ENCODE results near the gene SMO.

SMO gene

DNA sequence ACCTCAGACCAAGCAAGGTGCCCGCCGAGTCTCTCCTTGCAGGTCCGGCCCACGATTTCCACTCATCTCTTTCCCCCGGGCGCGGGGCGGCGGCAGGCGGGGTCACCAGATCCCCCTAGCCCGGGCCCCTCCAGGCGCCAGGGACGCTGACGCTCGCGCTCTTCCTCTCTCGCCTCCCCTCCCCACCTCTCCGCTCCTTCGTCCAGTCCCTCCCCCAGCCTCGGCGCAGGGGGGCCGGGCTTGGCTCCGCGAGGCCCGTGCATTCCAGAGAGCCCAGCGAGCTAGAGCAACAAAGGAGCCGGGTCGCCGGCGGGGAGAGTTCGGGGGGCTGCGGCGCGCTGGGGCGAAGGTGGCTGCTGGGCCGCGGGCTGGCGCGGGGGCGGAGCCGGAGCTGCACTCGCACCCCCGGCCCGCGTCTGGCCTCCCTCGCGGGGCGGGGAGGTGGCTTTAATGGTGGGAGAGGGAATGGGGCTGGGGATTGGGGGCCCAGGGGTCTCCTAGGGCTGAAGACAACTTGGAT lies at the start of gene SMO:
SMO (plus strand) TSS at position 262 of the 520 bp plus-strand sequence. CDS start 519 bp downstream, outside the sequence.
- DNase-seq, result no peak

DNA sequence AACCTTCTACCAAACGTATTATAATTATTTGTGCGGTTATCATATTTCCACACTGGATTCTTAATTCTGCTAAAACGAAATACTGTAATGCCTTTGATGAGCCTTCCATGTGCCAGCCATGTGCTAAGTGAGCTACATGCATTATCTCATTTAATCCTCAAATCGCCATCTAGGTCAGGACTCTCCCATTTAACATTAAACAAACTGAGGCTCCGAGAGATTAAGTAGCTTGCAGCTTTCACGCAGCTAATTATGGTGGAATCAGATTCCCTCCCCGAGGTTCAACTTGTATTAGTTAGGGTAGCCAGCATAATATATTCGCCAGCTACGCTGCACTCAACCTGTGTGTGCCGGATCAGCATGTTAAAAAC lies 44.7 kb upstream of the SMO start:
- no peak for DNase-seq

DNA sequence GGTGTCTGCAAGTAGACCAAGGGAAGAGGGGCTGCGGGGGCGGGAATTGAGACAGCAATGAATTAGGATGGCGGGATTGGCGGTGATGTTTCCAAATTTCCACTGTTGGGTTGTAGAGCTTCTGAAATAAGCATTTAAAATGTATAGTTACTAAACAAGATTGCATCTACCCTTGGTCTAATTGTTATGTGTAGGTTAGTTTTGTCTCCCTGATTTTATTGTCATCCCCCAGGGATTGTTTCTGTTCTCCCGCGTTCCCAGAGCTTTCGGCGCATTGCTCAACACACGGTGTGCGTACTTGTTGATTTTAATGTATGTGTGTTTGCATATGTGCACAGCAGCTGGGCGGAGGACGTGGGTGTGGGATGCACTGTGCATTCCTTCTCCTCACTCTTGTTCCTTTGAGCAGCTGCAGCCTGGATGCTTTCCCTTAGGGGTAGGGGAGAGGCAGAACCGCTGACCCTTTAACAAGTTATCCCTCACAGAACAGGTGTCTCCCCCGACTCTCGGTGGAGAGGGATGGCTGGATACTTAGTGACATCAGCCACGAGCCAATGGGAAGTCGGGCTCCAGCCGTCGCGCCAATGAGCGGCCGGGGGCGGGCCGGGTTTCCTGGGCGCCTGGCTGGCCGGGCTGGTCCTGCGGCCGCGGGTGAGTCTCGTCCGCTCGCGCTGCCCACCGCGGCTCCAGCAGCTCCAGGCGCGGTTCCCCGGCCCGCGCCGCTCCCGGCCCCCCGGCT lies 44.2 kb upstream of the SMO start, which contains the start of gene TSPAN33:
TSPAN33 (plus strand) TSS at position 613 of the 739 bp plus-strand sequence. CDS start 274 bp downstream, outside the sequence.
- DNase-seq, result peak; percentile 72

DNA sequence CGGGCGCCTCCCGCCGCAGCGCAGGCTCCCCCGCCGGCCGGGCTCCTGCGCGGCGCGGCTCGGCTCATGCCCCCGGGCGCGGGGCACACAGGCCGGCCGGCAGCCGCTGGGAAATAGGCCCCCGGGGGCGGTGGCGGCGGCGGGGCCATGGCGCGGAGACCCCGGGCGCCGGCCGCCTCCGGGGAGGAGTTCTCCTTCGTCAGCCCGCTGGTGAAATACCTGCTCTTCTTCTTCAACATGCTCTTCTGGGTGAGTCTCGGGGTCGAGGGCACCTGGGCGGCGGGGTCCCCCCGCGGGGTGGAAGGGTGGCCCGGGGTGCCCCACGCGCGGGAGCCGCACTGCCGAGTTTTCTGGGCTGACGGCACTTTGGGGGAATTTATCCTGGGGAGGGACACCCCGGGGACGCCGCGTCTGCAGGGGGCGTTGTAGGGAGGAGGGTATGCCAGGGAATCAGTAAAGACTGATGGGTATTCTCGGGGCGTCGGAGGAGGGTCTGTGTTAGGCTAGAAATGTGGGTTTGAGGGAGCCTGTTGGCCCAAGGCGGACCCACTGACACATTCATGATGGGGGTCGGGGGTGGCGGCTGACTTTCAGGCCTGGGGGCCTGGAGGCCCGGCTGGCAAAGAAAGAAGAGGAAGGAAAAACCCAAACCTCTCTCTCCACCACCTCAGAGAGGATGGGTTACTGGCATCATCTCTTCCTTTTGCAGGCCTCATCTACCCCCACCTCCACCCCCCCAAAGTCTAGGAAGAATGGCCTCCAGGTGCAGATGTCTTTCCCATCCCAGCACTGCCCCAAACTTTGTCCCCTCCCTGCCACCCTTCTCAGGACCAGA lies 43.4 kb upstream of the SMO start:
- no peak for DNase-seq

DNA sequence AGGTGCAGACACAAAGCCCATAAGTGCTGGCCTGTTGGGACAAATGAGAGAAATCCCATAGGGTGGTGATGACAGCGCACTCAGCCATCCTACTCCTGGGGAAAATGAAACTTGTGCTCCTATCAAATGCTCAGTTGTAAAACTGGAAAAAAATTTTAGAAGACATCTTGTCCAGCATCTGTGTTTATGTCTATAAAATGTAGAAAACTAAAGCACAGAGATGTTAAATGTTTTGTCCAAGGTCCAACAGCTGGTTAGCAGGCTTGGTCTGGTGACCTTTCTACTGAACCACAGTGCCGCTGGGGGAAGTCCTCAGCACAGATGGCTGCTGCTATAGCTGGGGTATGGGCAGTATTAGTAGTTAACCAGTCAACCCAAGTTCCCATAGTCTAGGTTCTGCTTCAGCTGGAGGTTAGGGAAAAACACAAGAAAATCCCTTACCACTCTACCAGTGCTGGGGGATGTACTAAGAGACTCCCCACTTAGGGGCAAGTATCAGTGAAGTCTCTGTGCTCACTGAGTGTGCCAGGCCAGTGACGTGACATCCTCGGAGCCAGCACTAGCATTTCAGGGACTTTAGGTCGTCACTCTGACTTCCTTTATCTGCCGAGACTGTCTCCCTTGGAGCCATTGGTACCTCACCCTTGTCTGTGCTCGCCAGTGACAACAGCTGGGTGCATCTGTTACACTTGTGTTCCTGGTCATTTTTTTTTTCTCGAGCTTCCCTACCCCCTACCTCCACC lies 42.0 kb upstream of the SMO start:
- no peak for DNase-seq

DNA sequence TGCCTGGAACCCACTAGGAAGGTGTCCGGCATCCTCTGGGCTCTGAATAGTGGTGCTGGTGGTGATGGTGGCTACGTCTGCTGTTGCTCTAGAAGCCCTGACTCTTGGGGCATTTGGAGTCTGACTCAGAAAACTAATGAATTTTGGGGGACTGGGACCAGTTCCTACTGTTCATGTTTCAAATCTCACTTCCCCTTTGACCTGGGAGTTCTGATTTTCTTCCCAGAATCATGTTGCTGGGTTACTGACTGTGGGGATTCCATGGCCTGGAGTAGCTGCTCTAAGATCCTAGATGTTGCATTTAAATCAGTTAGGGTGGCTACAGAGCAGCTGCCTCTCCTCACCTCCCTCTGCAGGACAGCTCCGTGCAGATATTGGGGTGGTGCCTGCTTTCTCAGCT lies 40.7 kb upstream of the SMO start:
- DNase-seq, result no peak

DNA sequence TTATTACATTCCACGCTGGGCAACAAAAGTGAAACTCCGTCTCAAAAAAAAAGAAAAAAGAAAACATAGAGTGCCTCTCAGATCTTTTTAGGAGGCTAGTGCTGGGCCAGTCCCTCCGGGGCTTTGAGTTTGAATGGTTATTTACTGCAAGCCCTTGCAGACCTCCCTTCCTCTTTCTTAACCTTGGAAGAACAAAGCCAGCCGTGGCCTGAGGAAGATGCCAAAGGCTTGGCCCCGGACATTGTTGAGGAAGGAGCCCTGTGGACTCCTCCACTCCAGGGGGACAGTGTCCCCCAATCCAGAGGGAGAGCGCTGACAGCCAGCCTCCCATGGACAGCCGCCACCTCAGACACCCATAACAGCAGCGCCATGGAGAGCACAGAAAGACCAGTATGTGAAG lies 38.9 kb upstream of the SMO start:
- DNase-seq, result no peak

DNA sequence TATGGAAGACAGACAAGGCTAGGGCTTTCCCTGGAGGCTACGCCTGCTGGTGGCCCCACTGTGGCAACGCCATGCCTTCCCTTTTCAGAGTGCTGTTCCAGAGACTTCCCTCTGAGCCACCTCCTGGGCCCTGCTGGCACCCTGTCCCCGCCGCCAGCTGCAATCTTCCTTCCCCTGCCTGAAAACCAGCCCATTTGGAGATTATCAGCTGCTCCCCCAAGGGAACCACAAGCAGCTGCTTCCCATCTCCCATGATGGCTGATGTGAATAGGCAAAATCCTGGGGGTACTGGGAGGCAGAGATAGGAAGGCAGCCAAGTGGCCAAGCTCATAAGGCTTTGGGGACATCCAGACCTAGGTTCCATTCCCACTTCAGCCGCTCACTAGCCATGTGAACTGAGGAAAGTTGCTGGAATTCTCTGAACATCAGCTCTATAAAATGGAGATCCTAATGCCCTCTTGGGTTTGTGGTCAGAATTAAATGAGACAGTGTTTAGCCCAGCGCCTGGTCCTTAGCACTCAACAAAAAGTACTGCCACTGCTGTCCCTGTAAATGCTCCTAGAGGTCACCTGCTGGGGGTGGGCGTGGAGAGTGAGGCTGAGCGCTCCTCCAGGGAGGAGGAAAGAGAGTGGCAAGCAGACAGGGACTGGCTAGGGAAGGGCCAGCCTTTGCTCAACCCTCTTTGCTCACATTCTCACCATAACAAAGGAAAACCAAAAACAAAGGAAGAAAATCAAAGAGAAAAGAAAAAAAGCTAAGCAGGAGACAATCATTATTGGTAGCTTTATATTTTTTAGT lies 38.0 kb upstream of the SMO start:
- no peak for DNase-seq

DNA sequence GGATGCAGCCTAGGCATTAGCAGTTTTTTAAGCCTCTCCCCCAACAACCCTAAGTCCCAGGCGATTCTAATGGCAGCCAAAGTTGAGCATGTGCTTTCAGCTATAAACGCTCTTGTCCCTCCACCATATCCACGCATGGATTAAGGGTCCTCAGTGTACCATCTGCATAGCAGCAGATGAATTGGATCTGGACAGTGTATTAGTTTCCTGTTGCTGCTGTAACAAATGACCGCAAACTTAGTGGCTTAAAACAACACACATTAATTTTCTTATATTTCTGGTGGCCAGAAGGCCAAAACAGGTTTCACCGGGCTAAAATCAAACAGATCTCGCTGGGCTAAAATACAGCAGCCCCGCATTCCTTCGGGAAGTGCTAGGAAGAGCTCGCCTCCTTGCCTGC lies 30.8 kb upstream of the SMO start:
- DNase-seq, result no peak

DNA sequence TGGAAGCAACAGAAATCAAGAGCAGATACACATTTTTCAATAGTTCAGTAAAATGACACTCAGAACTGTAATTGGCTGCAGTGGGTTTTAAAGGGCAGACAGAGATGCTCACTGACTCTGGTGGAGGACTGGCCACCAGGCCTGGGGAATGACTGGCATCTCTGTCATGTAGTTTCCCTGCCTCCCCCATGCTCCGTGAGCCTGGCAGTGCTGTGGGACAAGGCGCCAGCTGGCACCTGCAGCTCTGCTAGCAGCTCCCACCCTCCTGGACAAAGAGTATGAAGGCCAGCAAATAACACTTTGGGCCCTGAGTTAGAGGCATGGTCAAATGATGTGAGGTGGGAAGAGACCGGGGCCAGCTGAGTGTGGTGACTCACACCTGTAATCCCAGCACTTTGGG lies 28.9 kb upstream of the SMO start:
- DNase-seq, result no peak

DNA sequence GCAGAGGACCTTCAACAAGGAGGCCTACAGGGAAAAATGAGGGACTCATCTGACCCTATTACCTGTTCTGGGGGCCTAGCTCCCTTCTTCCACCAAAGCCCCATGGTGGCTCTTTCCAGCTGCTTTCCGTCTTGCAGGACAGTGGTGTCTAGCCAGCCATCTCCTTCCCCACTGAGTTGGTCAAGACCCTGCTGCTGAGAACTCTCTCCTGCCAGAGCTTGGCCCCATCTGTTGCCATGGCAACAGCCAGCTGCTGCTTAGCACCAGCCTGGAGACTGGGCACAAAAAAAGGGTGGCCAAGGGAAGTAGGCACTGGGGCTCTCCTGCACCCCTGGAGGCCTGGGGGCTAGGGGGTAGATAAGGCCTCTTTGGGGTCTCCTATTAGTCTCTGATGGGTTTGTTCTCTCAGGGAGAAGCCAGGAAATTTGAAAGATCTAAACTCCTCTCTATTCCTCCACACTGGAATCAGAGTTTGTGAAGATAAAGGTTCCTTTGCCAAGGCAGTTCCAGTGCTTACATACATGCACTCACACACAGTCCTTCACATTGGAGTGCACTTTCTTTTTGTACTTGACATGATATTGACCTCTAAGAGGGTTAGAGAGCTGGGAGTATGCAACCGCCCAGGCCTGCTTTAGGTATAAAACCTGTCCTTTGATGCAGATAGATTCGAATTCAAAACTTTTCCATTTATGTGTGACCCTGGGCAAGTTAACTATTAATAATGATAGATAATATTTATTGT lies 28.1 kb upstream of the SMO start:
- DNase-seq, result peak; percentile 78

DNA sequence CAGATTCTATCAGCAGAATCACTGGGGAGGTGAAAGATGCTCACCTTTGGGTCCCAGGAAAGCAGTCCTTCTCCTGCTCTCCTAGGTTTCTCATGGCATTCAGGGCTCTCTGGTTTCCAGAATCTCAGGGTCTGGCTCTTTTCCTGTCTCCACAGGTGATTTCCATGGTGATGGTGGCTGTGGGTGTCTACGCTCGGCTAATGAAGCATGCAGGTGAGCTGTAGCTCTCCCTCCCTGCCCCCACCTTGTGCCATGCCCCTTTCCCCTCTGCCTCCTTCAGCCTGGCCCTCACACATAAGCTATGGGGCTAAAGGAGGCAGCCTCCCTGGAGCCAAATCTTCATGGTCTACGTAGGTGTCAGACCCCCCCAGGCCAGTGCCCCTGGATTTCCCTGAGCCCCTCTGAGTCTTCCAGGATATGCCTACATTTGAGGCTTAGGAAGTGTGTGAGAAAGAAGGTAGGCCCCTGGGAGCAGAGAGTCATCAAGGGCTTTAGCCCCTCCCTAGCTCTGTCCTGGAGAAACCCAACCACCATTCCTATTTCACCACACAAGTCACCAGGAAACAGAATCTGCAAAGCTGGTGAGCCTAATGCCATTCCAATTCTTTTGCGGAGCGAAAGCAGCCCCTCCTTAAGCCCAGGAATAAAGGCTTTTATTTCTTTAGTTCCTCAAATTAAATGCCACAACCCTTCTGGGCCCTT lies 26.8 kb upstream of the SMO start:
- no peak for DNase-seq

DNA sequence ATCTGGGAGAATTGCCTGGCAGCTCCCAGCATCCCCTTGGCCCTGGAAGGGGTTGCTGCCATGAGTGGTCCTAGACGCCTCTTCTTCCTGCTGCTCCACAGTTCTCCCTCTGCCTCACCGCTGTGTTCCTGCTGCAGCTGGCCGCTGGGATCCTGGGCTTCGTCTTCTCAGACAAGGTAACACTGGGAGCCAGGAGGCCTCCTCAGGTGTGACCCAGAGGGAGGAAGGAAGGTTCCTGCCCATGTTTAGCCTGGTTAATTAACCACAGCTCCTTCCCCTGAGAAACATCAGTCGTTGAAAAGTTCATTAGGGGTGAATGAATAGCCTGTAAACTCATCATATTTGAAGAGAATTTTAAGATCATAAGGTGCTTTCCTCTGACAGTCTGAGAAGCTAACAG lies 25.7 kb upstream of the SMO start:
- no peak for DNase-seq

DNA sequence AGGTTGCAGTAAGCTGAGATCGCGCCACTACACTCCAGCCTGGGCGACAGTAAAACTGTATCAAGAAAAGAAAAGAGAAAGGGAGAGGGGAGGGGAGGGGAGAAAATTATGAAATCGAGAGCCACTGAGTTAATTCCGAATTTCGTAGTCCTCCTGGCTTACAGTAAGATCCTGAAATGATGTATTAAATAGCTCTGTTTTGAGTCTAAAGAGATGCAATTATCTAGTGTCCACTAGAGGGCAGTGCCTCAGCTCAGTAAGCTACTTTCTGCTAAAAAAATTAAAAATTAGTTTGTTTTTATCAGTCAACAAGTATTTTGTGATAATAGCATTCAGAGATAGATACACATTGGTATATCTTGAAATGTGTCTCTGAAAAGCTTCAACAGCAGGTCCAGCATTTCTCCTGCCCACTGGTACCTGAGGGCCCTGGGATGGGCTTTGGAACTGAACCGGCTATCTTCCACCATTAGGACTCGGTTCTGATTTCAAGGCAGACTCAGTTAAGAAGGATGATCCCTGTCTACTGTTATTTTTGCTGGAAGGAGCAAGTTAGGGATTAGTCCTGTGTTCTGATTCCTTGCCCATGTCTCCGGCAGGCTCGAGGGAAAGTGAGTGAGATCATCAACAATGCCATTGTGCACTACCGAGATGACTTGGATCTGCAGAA lies 24.4 kb upstream of the SMO start:
- peak; percentile 41 for DNase-seq

DNA sequence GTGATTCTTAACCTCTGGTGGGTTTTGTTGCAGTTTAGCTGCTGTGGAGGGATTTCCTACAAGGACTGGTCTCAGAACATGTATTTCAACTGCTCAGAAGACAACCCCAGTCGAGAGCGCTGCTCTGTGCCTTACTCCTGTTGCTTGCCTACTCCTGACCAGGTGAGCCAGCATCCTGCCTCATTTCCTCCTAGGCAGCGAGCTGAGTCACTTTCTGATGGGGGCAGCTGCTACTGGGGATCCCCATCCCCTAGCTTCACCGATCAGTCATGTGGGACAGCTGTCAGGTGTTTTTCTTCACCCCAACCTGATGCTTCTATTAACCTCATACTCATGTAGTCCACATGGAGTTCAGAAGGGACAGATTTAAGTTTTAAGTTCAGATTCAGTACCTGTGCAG lies 21.7 kb upstream of the SMO start:
- DNase-seq, result no peak

DNA sequence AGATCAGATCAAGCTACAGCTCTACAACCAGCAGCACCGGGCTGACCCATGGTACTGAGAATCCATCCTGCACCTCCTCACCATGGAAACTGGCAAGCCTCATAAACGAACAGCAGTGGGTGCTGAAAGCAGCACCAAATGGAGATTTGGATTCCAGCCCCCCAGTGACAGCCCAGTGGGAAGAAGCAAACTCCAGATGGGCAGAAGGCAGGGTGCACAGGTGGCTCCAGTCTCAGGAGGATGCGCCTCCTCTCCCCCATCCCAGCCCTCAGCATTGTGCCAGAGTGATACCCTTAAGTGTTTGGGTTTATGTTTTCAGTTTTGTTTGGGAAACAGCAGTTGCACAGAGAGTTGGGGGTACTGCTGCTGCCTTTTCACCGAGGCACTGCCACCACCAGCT lies 20.6 kb upstream of the SMO start:
- DNase-seq, result no peak

DNA sequence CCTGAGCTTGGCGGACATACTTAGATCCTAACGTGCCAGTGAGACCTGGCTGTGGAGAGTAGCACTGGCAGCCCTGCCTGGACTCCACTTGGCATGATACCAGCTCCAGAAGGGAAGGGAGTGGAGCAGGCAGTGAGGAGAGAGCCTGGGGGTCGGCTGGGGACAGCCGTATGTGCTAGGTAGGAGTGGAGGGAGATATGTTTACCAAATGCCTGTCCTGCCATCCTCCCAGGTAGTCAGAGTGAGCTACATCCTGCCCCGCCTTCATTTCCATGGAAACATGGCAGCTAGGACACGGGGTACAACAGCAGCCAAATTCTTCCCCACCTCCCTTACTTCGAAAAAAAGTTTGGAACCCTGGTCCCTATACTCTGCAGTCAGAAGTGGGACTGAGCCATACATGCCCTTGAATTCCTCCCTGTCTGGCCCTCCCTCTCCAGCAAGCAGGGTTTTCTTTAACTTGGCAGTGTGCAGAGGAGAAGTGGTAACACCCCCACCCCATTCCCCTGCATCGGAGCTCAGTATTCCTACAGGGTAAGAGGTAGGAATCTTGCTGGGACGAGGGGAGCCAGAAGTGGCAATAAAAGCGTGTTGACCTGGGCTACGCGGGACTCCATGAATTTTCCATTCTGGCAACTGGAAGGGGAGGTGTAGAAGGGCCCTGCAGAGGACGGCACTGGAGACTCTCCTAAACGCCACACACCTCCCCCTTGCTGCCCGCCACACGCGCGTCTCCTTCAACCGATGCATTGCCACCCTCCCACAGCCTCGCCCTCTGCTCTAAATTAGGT lies 20.0 kb upstream of the SMO start:
- no peak for DNase-seq

DNA sequence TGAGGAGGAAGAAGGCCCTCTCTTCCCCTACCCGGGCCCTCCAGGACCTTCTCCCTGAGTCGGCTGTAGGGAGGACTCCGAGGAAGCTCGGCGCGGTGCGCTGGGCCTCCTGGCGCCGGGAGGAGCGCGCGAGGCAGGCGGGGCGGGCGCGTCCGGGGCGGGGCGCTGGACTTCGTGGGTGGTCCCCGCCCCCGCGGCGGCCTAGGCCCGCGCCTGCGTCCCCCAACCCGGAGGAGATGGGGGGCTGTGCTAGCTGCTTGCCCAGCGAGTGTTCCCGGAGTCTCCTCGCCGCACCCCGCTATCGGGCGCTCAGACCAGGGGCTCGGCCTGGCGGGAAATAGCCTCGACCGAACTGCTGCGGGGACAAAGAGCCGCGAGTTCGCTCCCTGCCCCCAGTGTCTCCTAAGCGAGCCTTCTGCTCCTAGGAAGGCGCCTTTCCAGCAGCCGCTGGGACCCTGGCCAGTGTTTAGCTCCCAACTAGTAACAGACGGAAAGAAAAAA lies 19.2 kb upstream of the SMO start:
- no peak for DNase-seq

DNA sequence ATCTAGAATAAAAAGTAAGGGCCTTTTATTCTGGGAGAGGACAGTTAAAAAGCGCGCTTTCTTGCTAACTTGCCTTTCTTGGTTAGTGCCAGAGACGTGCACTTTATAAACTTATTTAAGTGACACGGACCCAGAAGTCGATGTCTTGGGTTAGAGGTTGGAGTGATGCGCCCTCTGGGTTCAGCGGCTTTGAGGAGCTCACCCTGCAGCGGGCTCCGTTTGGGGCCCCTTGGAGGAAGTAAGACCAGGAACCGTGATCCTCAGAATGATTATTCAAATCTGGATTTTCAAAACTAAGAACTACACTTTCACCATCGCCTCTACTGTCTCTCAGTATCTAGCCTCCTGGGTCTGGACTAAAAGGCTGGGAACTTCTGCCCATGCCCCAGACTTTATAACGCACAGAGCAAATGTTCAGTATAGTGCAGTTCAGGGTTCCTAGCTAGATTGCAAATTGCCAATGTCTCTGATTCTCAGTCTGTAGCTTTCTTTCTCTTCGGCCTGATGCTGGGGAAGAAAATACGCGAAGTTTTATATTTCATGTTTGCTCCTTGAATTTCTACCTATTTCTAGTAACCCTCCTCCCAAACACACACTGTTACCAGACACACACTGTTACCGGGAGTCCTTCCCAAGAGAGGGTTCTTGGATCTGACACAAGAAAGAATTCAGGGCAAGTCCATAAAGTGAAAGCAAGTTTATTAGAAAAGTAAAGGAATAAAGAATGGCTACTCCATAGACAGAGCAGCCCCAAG lies 18.6 kb upstream of the SMO start:
- DNase-seq, result no peak
